SKM-1 treated with dmso at 0.1 percent for 144 hours (cell line): Measurements from ENCODE around the gene LRRC32.
A peak's percentile ranks its signal among the peaks of the same experiment; 100 is the strongest.
"Not testable (repeated sequence)": the region's sequence is repeated elsewhere in the genome, so short reads cannot be mapped to it uniquely, and the experiment has no call there.

Experiments used
- DNase-seq: peaks from one replicate; lab custom pipeline; 2025; ENCODE audit not compliant: unreplicated experiment; lab: John Stamatoyannopoulos, UW

LRRC32 gene

DNA sequence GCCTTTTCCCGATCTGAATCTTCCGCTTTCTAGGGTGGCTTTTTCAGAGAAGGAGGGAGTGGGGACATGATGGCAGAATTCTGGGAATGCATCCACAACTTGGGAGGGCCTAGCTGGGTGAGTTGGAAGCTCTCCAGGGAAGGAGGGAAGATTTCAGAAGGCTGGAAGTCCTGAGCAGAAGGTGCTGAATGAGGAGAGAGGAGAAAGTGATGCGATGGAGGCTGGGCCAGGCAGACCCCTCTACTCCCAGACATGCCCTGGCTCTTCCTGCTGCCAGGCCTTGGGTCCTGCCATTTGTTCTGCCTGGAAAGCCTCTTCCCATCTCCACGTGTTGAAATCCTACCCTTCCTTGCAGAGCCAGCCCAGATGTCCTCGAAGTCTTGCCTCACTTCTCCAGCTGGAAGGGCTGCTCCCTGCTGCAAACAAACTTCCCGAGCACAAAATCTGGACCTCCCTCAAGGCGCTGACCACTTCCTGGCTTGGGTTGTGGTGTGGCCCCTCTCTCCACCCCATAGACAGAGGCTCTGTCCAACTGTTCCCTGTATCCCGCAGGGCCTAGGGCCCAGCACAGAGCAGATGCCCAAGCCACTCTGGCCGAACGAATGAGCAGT, 16.8 kb downstream of the LRRC32 start:
- no peak for DNase-seq

DNA sequence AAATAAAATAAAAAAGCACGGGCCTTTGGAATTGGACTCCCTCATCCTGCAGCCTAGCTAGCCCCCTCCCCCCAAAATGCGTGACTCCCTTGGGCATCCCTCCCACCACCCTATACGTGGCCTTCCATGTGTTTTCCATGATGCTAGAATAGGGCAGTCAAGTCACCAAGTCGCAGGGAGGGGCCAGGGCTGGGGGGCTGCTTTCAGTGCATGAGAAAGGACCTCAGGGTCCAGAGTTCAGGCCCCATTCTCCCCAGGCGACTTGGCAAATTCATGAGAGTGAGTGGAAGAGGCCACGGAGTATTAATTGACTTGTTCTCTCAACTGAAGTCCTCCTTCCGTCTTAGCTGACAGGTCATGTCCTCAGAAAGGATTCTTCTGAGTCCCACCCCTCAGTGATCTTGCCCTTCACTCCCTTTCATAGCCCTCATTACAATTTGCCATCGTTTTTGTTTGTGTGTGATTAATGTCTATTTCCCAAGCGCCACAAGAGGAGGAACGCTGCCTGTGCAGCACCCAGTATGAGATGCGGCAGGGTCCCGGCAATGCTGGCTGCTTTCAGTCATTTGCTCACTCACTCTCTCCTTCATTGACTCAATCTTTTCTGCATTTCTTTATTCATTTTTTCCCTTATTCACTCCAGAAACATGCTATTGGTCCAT, 17.4 kb downstream of the LRRC32 start:
- DNase-seq: no peak

DNA sequence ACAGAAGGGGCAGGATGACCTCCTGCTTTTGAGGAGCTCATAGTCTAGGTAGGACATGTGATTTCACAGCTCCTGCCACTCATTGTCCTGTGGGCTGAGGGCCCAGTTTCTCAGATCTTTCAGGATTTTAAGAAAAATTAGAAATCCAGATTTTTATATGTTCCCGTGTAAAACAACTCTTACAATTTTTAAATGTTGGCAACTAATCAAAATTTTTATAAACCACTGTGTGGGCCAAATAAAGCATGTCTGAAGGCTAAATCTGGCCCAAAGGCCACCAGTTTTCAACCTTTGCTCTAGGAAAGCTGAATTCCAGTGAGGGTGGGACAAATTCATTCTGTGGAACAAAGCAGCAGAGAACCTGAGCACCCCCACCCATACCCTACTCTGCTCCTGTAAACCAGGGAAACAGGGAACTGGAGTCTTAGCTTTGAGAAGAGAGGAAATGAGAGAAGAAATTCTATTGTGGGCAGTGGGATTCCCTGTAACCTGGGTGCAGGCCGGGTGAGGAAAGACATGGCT, 20.6 kb downstream of the LRRC32 start:
- no peak for DNase-seq

DNA sequence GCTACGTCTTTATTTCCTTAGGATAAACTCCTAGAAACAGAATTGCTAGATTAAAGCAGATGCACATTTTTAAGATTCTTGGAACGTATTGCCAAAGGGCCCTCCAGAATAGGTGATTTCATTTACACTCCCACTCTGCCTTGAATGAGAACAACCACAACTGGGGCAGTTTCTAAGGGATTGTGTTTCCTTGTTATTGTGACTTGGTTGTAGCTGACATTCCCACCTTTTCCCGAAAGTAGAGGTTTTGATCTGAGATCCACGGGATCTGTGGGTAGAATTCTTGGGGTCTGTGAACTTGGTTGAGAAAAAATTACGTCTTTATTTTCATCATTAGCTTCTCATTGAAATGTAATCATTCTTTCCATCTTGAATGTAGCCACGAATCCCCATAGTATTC, 21.5 kb downstream of the LRRC32 start:
- no peak for DNase-seq

DNA sequence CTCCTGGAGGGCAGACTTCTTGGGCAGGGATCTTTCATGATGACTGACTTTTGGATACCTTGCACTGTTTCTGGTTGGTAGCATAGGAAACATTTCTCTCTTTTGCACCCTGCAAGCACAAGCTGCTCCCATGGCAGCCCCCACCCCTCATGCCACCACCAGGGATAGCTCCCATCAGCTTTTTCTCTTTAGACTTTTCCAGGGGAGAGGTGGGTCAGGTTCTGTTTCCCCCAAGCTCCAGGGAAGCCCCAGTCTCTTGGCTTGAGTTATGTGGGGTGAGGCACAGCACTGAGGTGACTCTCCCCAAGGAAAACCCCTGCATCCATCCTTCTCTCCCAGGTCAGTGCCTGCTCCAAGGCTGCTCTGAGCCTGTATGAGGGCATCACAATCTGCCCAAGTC, 22.5 kb downstream of the LRRC32 start:
- no peak for DNase-seq

DNA sequence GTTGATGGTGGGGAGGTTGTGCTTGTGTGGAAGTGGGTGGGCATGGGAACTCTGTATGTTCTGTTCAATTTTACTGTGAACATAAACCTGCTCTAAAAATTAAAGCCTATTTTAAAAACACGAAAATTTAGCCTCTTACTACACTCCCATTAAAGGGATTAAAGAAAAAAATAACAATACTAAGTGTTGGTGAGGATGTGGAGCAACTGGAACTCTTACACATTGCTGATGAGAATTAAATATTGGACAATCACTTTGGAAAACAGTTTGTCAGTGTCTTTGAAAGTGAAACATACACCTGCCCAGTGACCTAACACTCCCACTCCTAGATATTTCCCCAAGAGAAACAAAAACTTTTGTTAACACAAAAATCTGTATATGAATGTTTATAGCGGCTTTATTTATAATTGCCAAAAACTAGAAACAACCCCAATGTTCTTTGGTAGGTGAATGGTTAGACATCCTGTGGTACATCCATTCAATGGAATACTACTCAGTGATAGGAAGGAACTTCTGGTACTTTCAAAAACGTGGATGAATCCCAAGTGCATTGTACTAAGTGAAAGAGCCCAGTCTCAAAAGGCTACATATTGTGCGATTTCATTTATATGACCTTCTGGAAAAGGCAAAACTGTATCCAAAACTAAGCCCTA, 23.5 kb downstream of the LRRC32 start:
- DNase-seq: no peak

DNA sequence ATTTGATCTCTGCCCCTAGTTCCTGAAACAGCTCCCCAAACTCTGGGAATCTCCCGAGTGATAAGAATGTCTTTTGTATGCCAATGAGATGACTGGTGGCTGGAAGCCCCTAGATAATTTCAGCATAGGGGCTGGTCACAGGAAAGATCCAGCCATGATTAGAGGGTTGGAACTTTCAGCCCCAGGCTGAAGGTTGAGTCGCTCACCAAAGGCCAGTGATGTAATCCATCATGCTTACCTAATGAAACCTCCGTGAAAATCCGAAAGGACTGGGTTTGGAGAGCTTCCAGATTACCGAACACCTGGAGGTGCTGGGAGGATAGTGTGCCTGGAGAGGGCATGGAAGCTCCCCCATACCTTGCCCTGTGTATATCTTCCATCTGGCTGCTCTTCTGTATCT, 26.0 kb downstream of the LRRC32 start:
- no peak for DNase-seq

DNA sequence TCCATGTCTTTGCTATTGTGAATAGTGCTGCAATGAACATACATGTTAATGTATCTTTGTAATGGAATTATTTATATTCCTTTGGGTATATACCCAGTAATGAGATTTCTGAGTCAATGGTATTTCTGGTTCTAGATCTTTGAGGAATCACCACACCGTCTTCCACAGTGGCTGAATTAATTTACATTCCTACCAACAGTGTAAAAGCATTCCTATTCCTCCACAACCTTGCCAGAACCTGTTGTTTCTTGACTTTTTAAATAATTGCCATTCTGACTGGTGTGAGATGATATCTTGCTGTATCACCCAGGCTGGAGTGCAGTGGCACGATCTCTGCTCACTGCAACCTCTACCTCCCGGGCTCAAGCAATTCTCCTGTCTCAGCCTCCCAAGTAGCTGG, 26.8 kb downstream of the LRRC32 start:
- DNase-seq: not testable (repeated sequence)

DNA sequence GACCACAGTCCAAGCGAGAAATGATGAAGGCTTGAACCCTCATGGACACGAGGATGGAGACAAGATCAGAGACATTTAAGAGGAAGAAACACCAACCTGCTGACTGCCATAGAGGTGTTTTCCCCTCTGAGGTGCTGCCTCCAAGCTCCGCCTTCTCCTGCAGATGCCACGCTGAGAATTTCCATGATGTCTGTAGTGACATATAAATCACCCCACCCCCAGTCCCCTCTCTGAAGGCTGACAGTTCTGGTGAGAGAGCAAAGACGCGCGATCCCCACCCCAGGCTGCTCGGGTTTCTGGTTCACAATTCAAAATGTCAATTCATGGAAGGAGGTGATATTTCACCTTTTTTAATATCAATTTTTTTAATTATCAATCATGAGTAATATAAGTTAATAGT, 28.2 kb downstream of the LRRC32 start:
- no peak for DNase-seq

DNA sequence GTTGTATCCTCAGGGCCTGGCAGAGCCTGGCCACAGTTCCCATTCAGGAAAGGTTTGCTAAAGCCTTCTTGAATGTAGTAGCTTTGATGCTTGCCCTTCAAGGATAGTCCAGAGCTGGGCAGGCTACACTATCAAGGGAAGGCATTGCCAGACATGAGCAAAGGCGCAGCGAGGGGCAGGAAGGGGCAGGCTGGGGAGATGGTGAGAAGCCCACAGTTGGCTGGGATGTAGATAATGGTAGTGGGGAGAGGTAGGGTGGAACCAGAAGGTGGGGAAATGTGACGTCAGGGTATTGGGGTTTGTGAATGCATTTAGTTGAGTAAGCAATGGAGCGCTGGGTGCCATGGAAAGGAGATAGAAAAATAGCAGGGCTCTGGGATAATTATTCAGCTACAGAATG, 28.6 kb downstream of the LRRC32 start:
- DNase-seq: no peak

DNA sequence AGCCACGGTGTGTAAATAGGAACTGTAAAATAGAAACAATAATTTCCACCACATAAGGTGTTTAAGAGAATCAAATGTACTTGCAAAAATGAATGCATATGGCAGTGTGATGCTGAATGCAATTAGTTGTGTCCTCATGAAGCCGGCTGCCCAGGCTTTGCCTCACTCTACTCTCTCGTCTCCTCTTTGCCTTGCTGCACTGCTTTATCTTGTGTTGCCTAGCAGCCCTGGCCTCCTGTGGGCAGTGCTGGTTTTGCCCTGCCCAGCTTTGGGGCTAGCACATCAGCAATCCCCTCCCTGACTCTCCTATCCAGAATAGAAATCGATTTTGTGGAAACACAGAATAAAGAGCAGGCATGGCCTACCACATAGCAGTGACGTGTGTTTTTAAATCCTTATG, 30.0 kb downstream of the LRRC32 start:
- DNase-seq: no peak

DNA sequence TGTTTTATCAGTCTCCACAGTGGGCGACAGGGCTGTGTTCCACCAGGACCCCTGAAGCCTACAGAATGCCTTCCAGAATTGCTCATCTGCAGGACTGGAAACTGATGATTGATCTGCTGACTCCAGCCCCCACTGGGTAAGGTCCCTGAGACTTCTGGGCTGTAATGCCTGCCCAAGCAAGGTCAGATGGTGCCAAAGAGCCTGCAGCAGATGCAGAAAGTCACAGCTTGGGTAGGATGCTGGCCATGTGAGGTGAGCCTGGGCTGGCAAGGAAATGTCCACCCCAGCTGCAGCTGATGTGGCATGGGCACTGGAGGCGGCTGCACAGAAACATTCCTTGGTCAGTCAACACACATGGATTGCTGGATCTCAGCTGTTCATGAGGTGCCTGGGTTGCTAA, 30.9 kb downstream of the LRRC32 start:
- no peak for DNase-seq

DNA sequence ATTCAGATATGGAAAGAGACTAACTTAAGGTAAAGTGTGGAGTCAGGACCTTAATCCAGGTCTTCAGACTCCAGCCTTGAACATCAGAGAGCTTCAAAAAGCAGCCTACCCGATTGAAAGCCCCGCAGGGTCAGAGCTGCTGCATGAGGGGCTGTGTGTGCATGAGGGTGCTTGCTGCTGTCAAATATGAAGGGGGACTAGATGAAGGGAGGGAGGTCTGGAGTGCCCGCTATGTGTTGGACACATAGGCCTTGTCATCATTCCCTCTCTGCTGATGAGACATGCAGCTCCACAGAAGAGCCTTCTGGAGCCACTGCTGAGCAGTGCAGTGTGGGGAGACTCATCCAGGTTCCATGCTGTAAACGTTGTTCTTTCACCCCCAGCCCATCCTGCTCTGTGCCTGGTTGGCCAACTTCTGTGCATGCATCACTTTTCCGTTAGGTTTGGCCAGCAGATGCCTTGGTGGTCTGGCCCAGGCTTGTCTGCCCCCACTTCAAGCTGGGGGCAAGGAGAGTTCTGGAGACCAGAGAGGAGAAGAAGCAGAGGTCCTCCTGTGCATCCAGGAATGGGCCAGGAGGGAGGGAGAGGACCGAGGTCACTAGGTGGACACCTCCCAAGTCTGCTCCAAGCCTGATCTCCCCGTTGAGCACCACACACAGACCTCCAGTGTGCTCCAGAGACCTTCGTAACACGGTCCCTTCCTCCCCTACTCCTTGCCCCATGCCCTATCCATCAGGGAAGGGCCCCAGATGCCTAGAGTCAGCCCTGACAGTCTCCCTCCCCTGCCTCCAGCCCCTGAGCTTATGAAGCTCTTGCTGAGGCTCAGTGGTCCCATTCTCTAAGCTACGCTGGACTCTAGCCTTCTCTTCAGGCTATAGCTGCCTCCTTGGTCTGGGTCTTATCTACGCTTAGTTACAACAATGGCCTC, 32.0 kb downstream of the LRRC32 start:
- no peak for DNase-seq

DNA sequence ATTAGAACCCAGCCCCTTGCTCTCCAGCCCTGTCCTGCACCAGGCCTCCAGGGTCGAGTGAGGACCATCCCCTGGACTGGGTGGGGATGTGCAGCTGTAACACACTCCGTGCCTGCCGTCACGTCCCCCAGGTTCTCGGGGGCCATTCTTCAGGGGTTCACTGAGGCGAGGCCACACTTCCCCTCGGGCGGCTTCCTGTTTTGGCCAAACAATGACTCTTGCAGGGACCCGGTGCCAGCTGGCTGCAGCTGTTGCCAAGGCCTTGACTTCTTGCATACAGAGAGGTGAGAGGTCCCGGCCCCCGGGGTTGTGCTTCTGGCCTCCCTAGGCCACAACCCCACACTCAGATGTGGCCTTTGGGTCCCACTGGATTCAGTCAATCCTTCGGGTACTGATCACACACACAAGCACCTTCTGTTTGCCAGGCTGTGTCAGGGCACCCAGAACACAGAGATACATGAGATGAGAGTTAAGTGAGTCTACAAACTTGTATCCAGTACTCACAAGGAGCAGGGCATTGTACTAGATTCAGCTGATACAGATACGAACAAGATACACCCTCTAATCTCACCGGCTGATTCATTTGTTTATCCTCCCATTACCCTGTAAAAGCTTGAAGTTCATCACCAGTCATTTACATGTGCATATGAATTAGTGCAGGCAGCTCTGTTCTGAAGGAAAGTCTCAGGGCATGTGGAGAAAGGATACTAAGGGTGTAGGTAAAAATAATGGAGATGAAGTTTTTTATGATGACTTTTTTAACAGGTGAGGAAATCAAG, 32.9 kb downstream of the LRRC32 start:
- peak; percentile 20 for DNase-seq

DNA sequence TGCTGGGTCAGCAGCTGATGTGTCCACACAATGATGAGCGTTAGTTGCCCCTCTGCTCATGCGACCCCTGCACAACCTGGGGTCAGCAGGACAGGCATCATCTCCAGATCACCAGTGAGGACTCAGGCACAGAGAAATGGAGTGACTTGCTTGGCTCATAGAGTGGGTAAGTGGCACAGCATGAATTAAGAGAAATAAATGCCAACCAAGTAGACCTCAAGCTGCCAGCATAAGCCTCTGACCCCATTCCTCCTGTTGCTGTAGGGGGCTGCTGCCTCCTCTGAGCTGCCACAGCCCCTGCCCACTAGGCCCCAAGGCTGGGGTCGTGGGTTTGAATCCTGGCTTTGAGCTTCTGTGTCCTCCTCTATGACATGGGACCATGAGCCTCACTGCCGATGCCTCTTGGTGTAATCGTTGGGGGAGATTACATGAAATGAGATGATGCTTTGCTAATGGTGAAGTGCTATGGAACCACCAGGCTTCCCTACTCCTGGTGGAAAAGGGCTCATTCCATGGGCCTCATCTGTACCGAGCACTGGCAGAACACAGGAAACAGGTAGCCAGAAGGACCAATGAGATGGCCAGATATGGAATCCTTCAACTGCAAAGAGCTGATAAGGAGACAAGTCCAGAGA, 33.6 kb downstream of the LRRC32 start:
- no peak for DNase-seq

DNA sequence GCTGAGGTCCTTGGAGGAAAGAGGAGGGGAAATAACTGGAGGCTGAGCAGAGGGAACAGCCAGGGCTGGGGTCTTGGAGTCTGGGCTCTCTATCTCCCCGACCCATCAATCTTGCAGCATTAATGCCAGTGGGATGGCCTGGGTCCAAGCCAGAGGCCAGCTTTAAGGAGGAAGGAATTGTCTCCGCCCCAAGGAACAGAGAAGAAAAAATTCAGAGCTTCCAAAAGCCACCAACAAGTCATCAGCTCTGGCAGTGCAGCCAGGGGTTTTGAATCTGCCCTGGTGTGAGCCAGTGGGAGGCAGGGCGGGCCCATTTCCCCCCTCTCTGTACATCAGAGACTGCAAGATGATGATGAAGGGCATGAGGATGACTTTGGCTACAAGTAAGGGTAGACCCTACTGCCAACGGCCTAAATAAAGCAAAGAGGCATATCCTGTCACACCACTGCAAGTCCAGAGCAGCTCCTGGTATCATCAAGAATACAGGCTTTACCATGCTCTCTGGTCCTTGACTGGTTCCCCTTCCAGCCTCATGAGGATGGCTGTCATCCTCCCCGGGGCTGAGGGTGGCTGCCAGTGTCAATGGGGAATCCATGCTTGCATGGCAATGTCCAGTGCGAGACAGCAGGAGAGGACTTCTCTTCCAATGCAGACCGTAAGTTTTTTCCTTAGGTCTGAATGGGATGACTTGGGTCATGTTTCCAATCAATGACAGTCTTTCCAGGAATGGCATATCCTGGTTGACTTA, 34.4 kb downstream of the LRRC32 start:
- no peak for DNase-seq

DNA sequence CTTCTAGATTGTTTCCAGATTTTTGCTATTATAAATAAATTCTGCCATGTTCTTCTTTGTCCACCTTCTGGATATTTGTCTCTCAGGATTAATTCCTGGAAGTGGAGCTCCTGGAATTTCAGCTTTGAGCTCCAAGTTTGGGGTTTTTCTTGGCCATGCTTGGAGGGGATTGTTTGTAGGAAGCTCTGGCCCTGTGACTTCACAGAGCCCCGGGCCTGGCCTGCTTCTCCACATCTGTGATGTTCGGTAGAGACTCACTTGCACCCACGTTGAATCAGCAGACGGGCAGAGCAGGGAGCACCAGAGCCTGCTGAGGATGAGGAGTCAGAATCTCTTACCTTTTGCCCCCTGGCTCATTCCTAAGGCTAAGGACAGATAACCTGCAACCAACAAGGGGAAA, 35.7 kb downstream of the LRRC32 start:
- no peak for DNase-seq

DNA sequence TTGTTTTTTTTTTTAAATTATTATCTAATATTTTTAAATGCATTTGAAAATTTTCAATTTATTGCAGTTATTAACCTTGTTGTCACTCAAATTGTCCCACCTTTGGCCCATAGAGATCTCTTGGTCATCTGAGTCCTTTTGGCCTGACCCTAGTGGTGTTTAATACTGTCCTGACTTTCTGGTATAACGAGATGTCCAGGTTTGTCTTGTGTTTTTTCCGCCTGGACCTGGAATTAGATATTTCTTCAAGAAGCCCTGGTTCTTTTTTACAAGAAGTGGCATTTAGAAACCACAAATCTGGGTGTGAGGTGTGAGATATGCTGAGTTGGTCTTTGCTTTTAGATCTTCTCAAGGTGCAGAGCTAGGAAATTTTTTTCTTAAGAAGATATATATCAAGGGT, 38.1 kb downstream of the LRRC32 start:
- DNase-seq: no peak

DNA sequence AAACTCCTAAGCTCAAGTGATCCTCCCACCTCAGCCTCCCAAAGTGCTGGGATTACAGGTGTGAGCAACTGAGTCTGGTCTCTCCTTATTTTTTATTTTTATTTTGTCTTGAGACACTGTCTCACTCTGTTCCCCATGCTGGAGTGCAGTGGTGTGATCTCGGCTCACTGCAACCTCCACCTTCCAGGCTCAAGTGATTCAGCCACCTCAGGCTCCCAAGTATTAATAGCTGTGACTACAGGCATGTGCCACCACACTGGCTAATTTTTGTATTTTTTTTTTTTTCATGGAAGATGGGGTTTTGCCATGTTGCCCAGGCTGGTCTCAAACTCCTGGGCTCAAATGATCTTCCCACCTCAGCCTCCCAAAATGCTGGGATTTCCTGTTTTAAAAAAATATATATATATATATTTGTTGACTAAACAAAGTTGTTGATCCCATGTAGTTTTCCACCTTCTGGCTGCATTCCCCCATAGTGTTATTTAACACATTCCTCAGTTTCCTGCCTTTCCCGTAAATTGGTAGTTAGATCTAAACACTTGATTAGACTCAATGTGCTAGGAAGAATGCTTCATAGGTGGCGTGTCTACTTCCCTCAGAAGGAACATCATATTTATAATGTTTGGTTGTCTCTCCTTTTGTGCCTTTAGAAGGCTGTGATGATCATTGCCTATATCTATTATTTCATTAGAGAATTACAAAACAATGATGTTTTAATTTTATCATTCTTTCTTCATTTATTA, 38.8 kb downstream of the LRRC32 start:
- no peak for DNase-seq
